Right lobe of liver (tissue), 6 donors: ENCODE data around the gene RPS8. TPM values are rescaled to one million over a fixed set of nuclear protein-coding genes. Genes with fewer than 3 reads are reported as not detected.

Experiments used
- ATAC-seq, 4 donors: fragments of 200-7000 bp; cut with Tn5 transposase; one replicate each; pipeline ENCODE4 v1.9.1; 2020; ENCODE audit warnings: mild to moderate bottlenecking in 4 of 4, moderate library complexity in 4 of 4
- DNase-seq, 3 donors: peaks; one replicate each; pipeline ENCODE4 v3.0.0-alpha.2; 2020
- H3K27ac ChIP-seq, 3 donors: fragments of 200-600 bp; one replicate each; pipeline ENCODE4 v1.8.0; 2022
- H3K27me3 ChIP-seq, 2 donors: fragments of 200-600 bp; one replicate each; pipeline ENCODE4 v1.8.0; 2022
- H3K36me3 ChIP-seq, 4 donors: fragments of 200-600 bp; sonication (generic) in 1 of 4; one replicate each; pipeline versions ENCODE4 v1.5.1 to v1.8.0; 2017 to 2022; ENCODE audit warnings: control low read depth in 1 of 4
- H3K4me1 ChIP-seq, 4 donors: fragments of 200-600 bp; sonication (generic) in 1 of 4; one replicate each; pipeline versions ENCODE4 v1.5.1 to v1.8.0; 2017 to 2022; ENCODE audit warnings: control low read depth in 1 of 4
- H3K4me3 ChIP-seq, 3 donors: fragments of 200-600 bp; one replicate each; pipeline ENCODE4 v1.8.0; 2022
- H3K9me3 ChIP-seq, 4 donors: fragments of 200-600 bp; sonication (generic) in 1 of 4; one replicate each; pipeline versions ENCODE4 v1.5.1 to v1.8.0; 2017 to 2022; ENCODE audit warnings: control low read depth in 1 of 4
- POLR2A ChIP-seq: fragments of 450-650 bp; IDR thresholded peaks from one replicate; pipeline ENCODE4 v1.6.1; 2017; ENCODE audit warnings: antibody characterized with exemption, mild to moderate bottlenecking
- WGBS: methylation state at CpG from one replicate; pipeline ENCODE4 v1.1.6; 2018; ENCODE audit warnings: low coverage, low lambda C conversion rate; ENCODE audit not compliant: insufficient coverage; ENCODE audit errors: missing lambda C conversion rate; 5-methylcytosine and 5-hydroxymethylcytosine counted together
- intact Hi-C, 2 donors: fragments of 100-400 bp; cut with DNase I; formaldehyde crosslinking; loops; one replicate each; pipeline versions ENCODE4 v1.11.2 to v1.14.1; 2022
- small RNA-seq, 2 experiments: library from RNA; depleted of rRNA; stranded (forward); fragments of <200 nt; gene quantifications; one replicate each; pipeline ENCODE3, GENCODE V24; 2016
- total RNA-seq, 6 experiments: library from RNA; depleted of rRNA in 2 of 6; stranded (reverse); fragments of >200 nt in 2 of 6; fragmentation: NEBNext Ultra II Directional in 3 of 6; extraction: Animal tissue kit (Norgen Biotek cat#: 25700) in 3 of 6; gene quantifications; one replicate each; pipeline versions ENCODE4 v1.1.0 to v1.2.4, GENCODE V29; 2016 to 2023
- donor health status: DM: no; HTN: yes; CAD: no.
- donor health status: DM: no; HTN: no; CAD: no.
- donor health status: DM: no; HTN: no; CAD: no.
- donor health status: DM: no; HTN: yes; CAD: no.
- donor health status: DM: no; HTN: yes; CAD: no.

RPS8 gene
- total RNA-seq, 6 experiments from 2014 or later = 459 to 921 (median 519) TPM

DNA sequence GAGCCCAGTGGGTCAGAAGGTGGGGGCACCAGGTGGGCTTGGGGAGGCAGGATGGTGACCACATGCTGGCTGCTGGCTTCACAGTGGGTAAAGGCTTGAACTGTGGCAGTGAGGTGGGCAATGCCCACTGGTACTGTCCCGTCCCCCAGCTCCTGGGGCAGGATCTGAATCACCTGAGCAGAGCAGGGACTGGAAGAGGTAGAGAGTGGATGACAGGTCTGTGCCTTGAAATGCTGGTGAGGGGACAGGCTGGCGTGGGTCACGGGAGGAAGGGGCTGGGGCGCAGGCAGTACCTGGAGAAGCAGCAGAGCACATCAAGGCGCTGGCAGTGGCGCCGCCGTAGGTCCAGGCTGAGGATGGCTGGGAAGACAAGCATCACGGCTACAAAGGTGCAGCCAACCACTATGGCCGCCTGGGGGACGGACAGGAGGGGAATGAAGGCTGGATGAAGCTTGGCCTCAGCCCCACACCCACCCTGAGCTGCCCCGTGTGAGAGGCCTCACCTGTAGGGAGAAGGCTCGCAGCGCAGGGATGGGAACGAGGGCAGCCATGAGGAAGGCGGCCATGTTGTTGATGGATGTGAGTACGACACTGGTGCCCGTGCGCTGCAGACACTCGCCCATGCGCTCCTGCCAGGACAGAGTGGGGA is 52.8 kb downstream of the RPS8 start:
- H3K4me1 ChIP-seq = no peaks in the 10 kb centered on the region
- no peak for TF ChIP-seq POLR2A
- H3K36me3 ChIP-seq = no peaks in the 10 kb centered on the region
- intact Hi-C loops = loop anchor here in 1 of 2 donors (5.0 kb wide), 1 partner anchor 36 kb away; no protein-coding TSS in a partner anchor
- no peak for ATAC-seq
- no peaks in the 10 kb centered on the region for H3K27me3 ChIP-seq
- H3K9me3 ChIP-seq = no peaks in the 10 kb centered on the region
- DNase-seq = peak in 1 of 3 donors; percentile 54
- no peak overlapping the region for H3K4me3 ChIP-seq
- 84% methylated on average over 7 of the region's 21 CpGs for WGBS
- H3K27ac ChIP-seq = no peak overlapping the region

Small RNA genes lying within 50 kb of the gene (small RNA-seq; reads per million reads assigned to genes)
- gene RNU5D-1 (10.8 to 16.3 reads per million in 2 experiments), gene SNORD38A (665 to 666 reads per million in 2 experiments), gene SNORD38B (0 reads per million in 2 experiments), gene SNORD46 (2,667 to 3,233 reads per million in 2 experiments), gene SNORD55 (0 reads per million in 2 experiments)

Other genes with a start within 250 kb of the RPS8 start
- gene TMEM53, start 101.1 kb upstream of the RPS8 start, total RNA-seq = 10 to 100 TPM; 15.8 to 31.0 (median 24.5) TPM
- gene ARMH1, start 100.8 kb upstream of the RPS8 start, total RNA-seq = 10 to 100 TPM in 2 of 6 experiments, 1 to 10 TPM in 4; 2.7 to 18.4 (median 5.2) TPM
- gene RNU5D-1, start 44.4 kb upstream of the RPS8 start, total RNA-seq = not detected
- gene KIF2C, start 35.7 kb upstream of the RPS8 start, total RNA-seq = 1 to 10 TPM in 2 of 6 experiments, under 1 TPM in 3, not detected in 1; 0.22 to 1.4 (median 0.37) TPM
- under 1 TPM in 2 of 6 experiments, not detected in 4; 0.13 to 0.32 TPM for gene BEST4, start 12.6 kb downstream of the RPS8 start, total RNA-seq
- 1 to 10 TPM; 1.8 to 5.3 (median 3.6) TPM for gene PLK3, start 24.8 kb downstream of the RPS8 start, total RNA-seq
- under 1 TPM in 1 of 6 experiments, not detected in 5; 0.26 TPM for gene DYNLT4, start 31.8 kb downstream of the RPS8 start, total RNA-seq
- gene BTBD19, start 33.0 kb downstream of the RPS8 start, total RNA-seq = 1 to 10 TPM; 2.6 to 7.5 (median 5.3) TPM
- gene PTCH2, start 67.7 kb downstream of the RPS8 start, total RNA-seq = under 1 TPM; 0.19 to 0.68 (median 0.35) TPM
- 10 to 100 TPM; 12.0 to 29.1 (median 17.2) TPM for gene EIF2B3, start 211.1 kb downstream of the RPS8 start, total RNA-seq
- 10 to 100 TPM; 26.8 to 38.2 (median 29.1) TPM for gene HECTD3, start 235.8 kb downstream of the RPS8 start, total RNA-seq
- gene UROD, start 236.7 kb downstream of the RPS8 start, total RNA-seq = 10 to 100 TPM; 57.8 to 92.8 (median 71.2) TPM